GM18861 (cell line): Measurements from ENCODE around the gene NOTCH2.
"Not testable (repeated sequence)": the region's sequence is repeated elsewhere in the genome, so short reads cannot be mapped to it uniquely, and the experiment has no call there.

Experiments used
- ATAC-seq: cut with Tn5 transposase; IDR thresholded peaks from one replicate; pipeline ENCODE4 v1.9.1; 2021; ENCODE audit not compliant: unreplicated experiment

The NOTCH2 gene

GRCh38 chr1:120069920-120070214 is 405 bp upstream of the NOTCH2 start:
- not testable (repeated sequence) for ATAC-seq

GRCh38 chr1:120068683-120069066 is 787 bp downstream of the NOTCH2 start:
- ATAC-seq, result not testable (repeated sequence)

GRCh38 chr1:120048208-120048607 is 21.3 kb downstream of the NOTCH2 start:
- not testable (repeated sequence) for ATAC-seq

- not testable (repeated sequence) for ATAC-seq
Measured at GRCh38 chr1:120041771-120042170, 27.7 kb downstream of the NOTCH2 start.

- ATAC-seq, result not testable (repeated sequence)
Measured at GRCh38 chr1:120032253-120032652, 37.2 kb downstream of the NOTCH2 start.

GRCh38 chr1:120023791-120024190 is 45.7 kb downstream of the NOTCH2 start:
- not testable (repeated sequence) for ATAC-seq

GRCh38 chr1:120014978-120015377 is 54.5 kb downstream of the NOTCH2 start:
- not testable (repeated sequence) for ATAC-seq

- not testable (repeated sequence) for ATAC-seq
Measured at GRCh38 chr1:120008320-120008719, 61.1 kb downstream of the NOTCH2 start.

GRCh38 chr1:120007850-120008249 is 61.6 kb downstream of the NOTCH2 start:
- ATAC-seq, result not testable (repeated sequence)

GRCh38 chr1:120001035-120001434 is 68.4 kb downstream of the NOTCH2 start:
- ATAC-seq, result not testable (repeated sequence)

GRCh38 chr1:119996731-119997312 is 72.6 kb downstream of the NOTCH2 start:
- not testable (repeated sequence) for ATAC-seq

GRCh38 chr1:119995975-119996374 is 73.5 kb downstream of the NOTCH2 start:
- not testable (repeated sequence) for ATAC-seq

- ATAC-seq, result peak; percentile 50
Measured at GRCh38 chr1:119988306-119989062, 81.0 kb downstream of the NOTCH2 start.

- ATAC-seq, result no peak
Measured at GRCh38 chr1:119987686-119988085, 81.8 kb downstream of the NOTCH2 start.

GRCh38 chr1:119987112-119987511 is 82.3 kb downstream of the NOTCH2 start:
- no peak for ATAC-seq

GRCh38 chr1:119986007-119986497 is 83.4 kb downstream of the NOTCH2 start:
- no peak for ATAC-seq

GRCh38 chr1:119984771-119985170 is 84.7 kb downstream of the NOTCH2 start:
- ATAC-seq, result no peak

GRCh38 chr1:119981986-119982815 is 87.3 kb downstream of the NOTCH2 start:
- no peak for ATAC-seq

GRCh38 chr1:119981496-119981895 is 88.0 kb downstream of the NOTCH2 start:
- ATAC-seq, result no peak

- no peak for ATAC-seq
Measured at GRCh38 chr1:119978018-119978505, 91.4 kb downstream of the NOTCH2 start.

- ATAC-seq, result not testable (repeated sequence)
Measured at GRCh38 chr1:119977113-119977736, 92.2 kb downstream of the NOTCH2 start.
